Vagina (tissue), 2 donors: Measurements from ENCODE around the gene CHN2. TPM values are rescaled to one million over a fixed set of nuclear protein-coding genes. Genes with fewer than 3 reads are reported as not detected.

Experiments used
- DNase-seq, 2 donors: peaks; one replicate each; pipeline ENCODE4 v3.0.0-alpha.2; 2017; ENCODE audit errors: extremely low spot score in 2 of 2
- H3K27ac ChIP-seq: fragments of 200-600 bp; sonication (generic); one replicate; pipeline ENCODE4 v1.5.1; 2019
- H3K27me3 ChIP-seq: fragments of 200-600 bp; sonication (generic); one replicate; pipeline ENCODE4 v1.5.1; 2019
- H3K36me3 ChIP-seq, 2 donors: fragments of 200-600 bp; sonication (generic); one replicate each; pipeline ENCODE4 v1.5.1; 2017 to 2019
- H3K4me1 ChIP-seq: fragments of 200-600 bp; sonication (generic); one replicate; pipeline ENCODE4 v1.5.1; 2019
- H3K4me3 ChIP-seq, 2 donors: fragments of 200-600 bp; sonication (generic); 1 replicate in 1 of 2; 2 replicates in 1 of 2; pipeline ENCODE4 v1.5.1; 2016 to 2019
- H3K9me3 ChIP-seq: fragments of 200-600 bp; sonication (generic); one replicate; pipeline ENCODE4 v1.5.1; 2019
- POLR2A ChIP-seq, 2 donors: fragments of 450-650 bp; IDR thresholded peaks; one replicate each; pipeline ENCODE4 v1.6.1; 2017; ENCODE audit warnings: antibody characterized with exemption in 2 of 2, mild to moderate bottlenecking in 2 of 2, moderate library complexity in 2 of 2
- POLR2AphosphoS5 ChIP-seq, 2 donors: sonication (generic); formaldehyde crosslinking; IDR thresholded peaks; one replicate each; pipeline ENCODE4 v1.9.0; 2017; ENCODE audit warnings: antibody characterized with exemption in 2 of 2, mild to moderate bottlenecking in 2 of 2, low read depth in 1 of 2; ENCODE audit not compliant: insufficient read depth in 1 of 2
- intact Hi-C: fragments of 100-400 bp; cut with DNase I; formaldehyde crosslinking; loops from one replicate; pipeline ENCODE4 v1.15.1; 2023
- total RNA-seq: library from RNA; depleted of rRNA; stranded (reverse); fragments of >200 nt; gene quantifications from one replicate; pipeline ENCODE4 v1.2.3, GENCODE V29; 2016
- TF ChIP-seq, protein P1 (sequence below), 3 experiments: fragments of 450-650 bp in 2 of 3; fragments of 200-600 bp in 1 of 3; sonication (generic) in 1 of 3; IDR thresholded peaks; one replicate each; pipeline ENCODE4 v1.5.1; 2017 to 2019; ENCODE audit warnings: antibody characterized with exemption in 3 of 3, mild to moderate bottlenecking in 2 of 3, moderate library complexity in 2 of 3

The CHN2 gene
- total RNA-seq, 1 donor from 2014 or later, result 11.0 TPM

- no peak for TF ChIP-seq POLR2AphosphoS5 (IDR thresholded peaks at IDR 0.05; ENCODE audit: insufficient read depth in 1 of 2, low read depth in 1 of 2)
- Histone ChIP-seq H3K27ac (no peak overlapping the region), H3K4me1 (no peaks in the 10 kb centered on the region), H3K4me3 (no peak overlapping the region), H3K27me3 (no peaks in the 10 kb centered on the region), H3K9me3 (no peaks in the 10 kb centered on the region), H3K36me3 (no peaks in the 10 kb centered on the region)
- no peak for DNase-seq
- intact Hi-C loops, result no loop called here
Observed at GRCh38 chr7:29320577-29320976, 126.0 kb downstream of the CHN2 start.

DNA sequence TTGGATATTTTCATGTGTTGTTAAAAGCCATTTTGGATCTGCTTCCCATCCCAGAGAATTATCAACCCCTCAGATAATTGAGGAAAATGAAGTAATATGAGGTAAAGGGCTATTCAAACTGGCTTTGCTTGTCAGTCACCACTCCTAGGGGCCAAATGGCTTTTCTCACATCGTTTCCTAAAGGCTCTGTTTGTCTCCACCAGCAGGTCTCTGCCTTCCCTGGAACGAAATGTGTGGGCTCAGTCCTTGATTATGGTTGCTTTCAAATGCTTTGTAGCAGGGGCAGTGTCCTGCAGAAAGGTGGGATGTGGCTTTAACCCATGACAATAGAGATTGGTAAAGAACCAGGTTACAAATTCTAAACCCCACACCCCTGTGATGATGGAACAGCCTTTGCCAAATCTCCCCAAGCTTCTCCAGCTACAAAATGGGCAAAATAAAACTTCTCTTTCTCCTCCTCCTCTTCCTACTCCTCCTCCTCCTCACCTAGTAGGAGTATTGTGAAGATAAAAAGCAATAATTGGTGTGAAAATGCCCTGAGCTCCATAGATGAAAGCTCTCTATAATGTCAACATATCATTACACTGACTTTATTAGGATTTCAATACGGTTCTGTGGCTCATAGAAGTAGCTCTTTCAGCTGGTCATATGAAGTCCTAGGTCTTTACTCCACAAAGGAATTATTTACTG lies 127.6 kb downstream of the CHN2 start:
- TF ChIP-seq POLR2A (IDR thresholded peaks at IDR 0.05) (no peak), POLR2AphosphoS5 (IDR thresholded peaks at IDR 0.05; ENCODE audit: insufficient read depth in 1 of 2, low read depth in 1 of 2) (no peak)
- TF ChIP-seq, protein P1, sequence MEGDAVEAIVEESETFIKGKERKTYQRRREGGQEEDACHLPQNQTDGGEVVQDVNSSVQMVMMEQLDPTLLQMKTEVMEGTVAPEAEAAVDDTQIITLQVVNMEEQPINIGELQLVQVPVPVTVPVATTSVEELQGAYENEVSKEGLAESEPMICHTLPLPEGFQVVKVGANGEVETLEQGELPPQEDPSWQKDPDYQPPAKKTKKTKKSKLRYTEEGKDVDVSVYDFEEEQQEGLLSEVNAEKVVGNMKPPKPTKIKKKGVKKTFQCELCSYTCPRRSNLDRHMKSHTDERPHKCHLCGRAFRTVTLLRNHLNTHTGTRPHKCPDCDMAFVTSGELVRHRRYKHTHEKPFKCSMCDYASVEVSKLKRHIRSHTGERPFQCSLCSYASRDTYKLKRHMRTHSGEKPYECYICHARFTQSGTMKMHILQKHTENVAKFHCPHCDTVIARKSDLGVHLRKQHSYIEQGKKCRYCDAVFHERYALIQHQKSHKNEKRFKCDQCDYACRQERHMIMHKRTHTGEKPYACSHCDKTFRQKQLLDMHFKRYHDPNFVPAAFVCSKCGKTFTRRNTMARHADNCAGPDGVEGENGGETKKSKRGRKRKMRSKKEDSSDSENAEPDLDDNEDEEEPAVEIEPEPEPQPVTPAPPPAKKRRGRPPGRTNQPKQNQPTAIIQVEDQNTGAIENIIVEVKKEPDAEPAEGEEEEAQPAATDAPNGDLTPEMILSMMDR (IDR thresholded peaks at IDR 0.05), result no peak
- Histone ChIP-seq H3K4me1 (no peaks in the 10 kb centered on the region), H3K9me3 (no peaks in the 10 kb centered on the region), H3K36me3 (no peaks in the 10 kb centered on the region), H3K27ac (no peak overlapping the region), H3K4me3 (no peak overlapping the region), H3K27me3 (no peaks in the 10 kb centered on the region)
- intact Hi-C loops, result no loop called here
- DNase-seq, result no peak

DNA sequence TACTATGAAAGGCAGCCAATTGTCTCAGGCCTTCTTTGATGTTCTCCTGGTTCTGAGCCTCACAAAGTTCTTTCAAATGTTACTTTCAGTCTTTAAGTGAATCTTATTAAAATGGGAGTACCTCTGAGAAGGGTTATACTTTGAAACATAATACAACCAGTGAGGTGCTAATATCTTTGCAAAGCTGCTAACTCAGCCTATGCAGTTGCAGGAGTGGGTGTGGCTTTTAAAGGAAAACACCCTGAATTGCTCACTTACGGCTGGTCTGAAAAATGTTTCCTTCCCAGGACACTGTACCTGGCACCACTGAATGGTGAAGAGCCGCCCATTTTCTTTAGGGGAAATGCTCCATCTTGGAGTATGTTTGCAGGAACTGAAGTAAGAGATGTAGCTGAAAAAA lies 130.9 kb downstream of the CHN2 start:
- no peaks in the 10 kb centered on the region for H3K27me3 ChIP-seq
- H3K4me1 ChIP-seq, result peaks cover 9% of the 10 kb centered on the region
- no peak overlapping the region for H3K27ac ChIP-seq
- intact Hi-C loops, result no loop called here
- H3K4me3 ChIP-seq, result no peak overlapping the region
- no peaks in the 10 kb centered on the region for H3K9me3 ChIP-seq
- TF ChIP-seq, protein P1 (IDR thresholded peaks at IDR 0.05), result no peak
- no peak for TF ChIP-seq POLR2A (IDR thresholded peaks at IDR 0.05)
- no peak for TF ChIP-seq POLR2AphosphoS5 (IDR thresholded peaks at IDR 0.05; ENCODE audit: insufficient read depth in 1 of 2, low read depth in 1 of 2)
- no peaks in the 10 kb centered on the region for H3K36me3 ChIP-seq
- DNase-seq, result no peak

DNA sequence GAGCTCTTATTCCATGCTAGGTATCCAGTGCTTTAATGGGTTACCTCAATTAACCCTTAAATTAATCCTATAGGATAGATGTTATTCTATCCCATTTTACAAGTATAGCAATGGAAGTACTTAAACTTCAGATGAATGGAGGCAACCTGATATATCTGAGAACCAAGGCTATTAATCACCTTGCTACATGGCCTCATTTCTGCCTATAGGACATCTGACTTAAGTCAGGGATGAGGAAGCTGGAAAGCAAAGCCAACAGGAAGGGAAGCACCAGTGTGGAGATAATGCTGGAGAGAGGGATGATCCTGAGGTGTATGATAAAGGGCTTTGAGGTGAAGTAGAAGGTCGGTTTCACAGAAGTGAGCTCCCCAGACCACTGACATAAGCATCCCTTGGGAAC lies 132.3 kb downstream of the CHN2 start:
- TF ChIP-seq POLR2A (IDR thresholded peaks at IDR 0.05) (no peak), POLR2AphosphoS5 (IDR thresholded peaks at IDR 0.05; ENCODE audit: insufficient read depth in 1 of 2, low read depth in 1 of 2) (no peak)
- TF ChIP-seq, protein P1 (IDR thresholded peaks at IDR 0.05), result no peak
- H3K4me1 ChIP-seq, result peaks cover 9% of the 10 kb centered on the region

DNA sequence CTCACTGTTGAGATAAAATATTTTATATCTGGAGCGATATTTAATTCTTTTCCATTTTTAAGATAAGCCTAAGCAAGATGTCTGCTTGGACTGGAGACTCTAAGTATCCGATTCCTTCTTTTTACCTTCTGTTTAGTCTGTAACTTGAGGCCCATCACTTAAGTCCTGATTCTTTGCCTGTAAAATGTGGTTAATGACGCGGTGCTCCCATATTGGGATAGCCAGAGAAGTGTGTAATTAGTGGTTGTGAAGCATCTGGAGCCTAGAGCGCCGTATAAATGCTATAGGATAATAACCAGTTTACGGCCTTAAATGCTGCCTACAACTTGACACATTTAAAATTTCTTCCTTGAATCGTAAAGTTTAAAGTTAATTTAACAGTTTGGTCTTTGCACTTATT lies 132.9 kb downstream of the CHN2 start:
- TF ChIP-seq POLR2AphosphoS5 (IDR thresholded peaks at IDR 0.05; ENCODE audit: insufficient read depth in 1 of 2, low read depth in 1 of 2) (no peak), POLR2A (IDR thresholded peaks at IDR 0.05) (no peak)
- TF ChIP-seq, protein P1 (IDR thresholded peaks at IDR 0.05), result no peak
- Histone ChIP-seq H3K9me3 (no peaks in the 10 kb centered on the region), H3K36me3 (no peaks in the 10 kb centered on the region), H3K27ac (no peak overlapping the region), H3K4me3 (no peak overlapping the region), H3K4me1 (peaks cover 9% of the 10 kb centered on the region), H3K27me3 (no peaks in the 10 kb centered on the region)
- DNase-seq, result no peak
- intact Hi-C loops, result no loop called here

More for the DNA sequence above, 132.3 kb downstream of the CHN2 start:
- no peaks in the 10 kb centered on the region for H3K27me3 ChIP-seq
- intact Hi-C loops, result no loop called here
- H3K36me3 ChIP-seq, result no peaks in the 10 kb centered on the region
- H3K27ac ChIP-seq, result no peak overlapping the region
- no peak for DNase-seq
- H3K9me3 ChIP-seq, result no peaks in the 10 kb centered on the region
- no peak overlapping the region for H3K4me3 ChIP-seq
